HL-60 (cell line): ENCODE data around the gene ANKRD34B.
A peak's percentile ranks its signal among the peaks of the same experiment; 100 is the strongest.

Source experiments
- DNase-seq, 2 experiments: peaks; one replicate each; pipeline ENCODE4 v3.0.0-alpha.2; 2010 to 2020; ENCODE audit warnings: low read depth in 1 of 2, low spot score in 1 of 2
- H3K27ac ChIP-seq: fragments of 250-450 bp; sonication (Bioruptor Pico); replicated peaks from 2 replicates; pipeline ENCODE4 v1.5.1; 2020; ENCODE audit warnings: mild to moderate bottlenecking, moderate library complexity
- H3K27me3 ChIP-seq: fragments of 250-450 bp; sonication (Bioruptor Pico); 2 replicates; pipeline ENCODE4 v1.5.1; 2021; ENCODE audit warnings: mild to moderate bottlenecking, moderate library complexity; ENCODE audit not compliant: insufficient read depth, poor library complexity, severe bottlenecking
- H3K4me3 ChIP-seq: replicated peaks from 2 replicates; pipeline ENCODE4 v1.5.1; 2011; ENCODE audit warnings: mild to moderate bottlenecking, control low read depth, low read length; ENCODE audit not compliant: insufficient read depth
- CTCF ChIP-seq: IDR thresholded peaks from one replicate; pipeline ENCODE4 v1.5.1; 2011; ENCODE audit warnings: low read length, control low read depth, inconsistent platforms; ENCODE audit not compliant: insufficient read depth
- GABPA ChIP-seq: IDR thresholded peaks from 2 replicates; pipeline ENCODE4 v1.6.1; 2012; ENCODE audit warnings: low read depth
- POLR2AphosphoS5 ChIP-seq: IDR thresholded peaks from 2 replicates; pipeline ENCODE4 v1.6.1; 2012; ENCODE audit warnings: low read depth
- REST ChIP-seq: IDR thresholded peaks from 2 replicates; pipeline ENCODE4 v1.6.1; 2012; ENCODE audit warnings: low read depth; ENCODE audit not compliant: insufficient replicate concordance
- SPI1 ChIP-seq: IDR thresholded peaks from 2 replicates; pipeline ENCODE4 v1.6.1; 2012; ENCODE audit warnings: low read depth, mild to moderate bottlenecking, borderline replicate concordance

Gene ANKRD34B

GRCh38 chr5:80609692-80610091 lies 39.6 kb upstream of the ANKRD34B start:
- DNase-seq: no peak
- TF ChIP-seq POLR2AphosphoS5: no peak
- TF ChIP-seq CTCF: no peak
- TF ChIP-seq SPI1: no peak
- no peak for TF ChIP-seq GABPA
- TF ChIP-seq REST: no peak
- H3K27ac ChIP-seq: no peak overlapping the region

GRCh38 chr5:80608731-80609130 lies 38.7 kb upstream of the ANKRD34B start:
- H3K27me3 ChIP-seq: no peaks in the 10 kb centered on the region
- peak; percentile 22 to 64 for DNase-seq
- H3K27ac ChIP-seq: peak overlapping the region; percentile 65
- TF ChIP-seq CTCF (no peak), SPI1 (no peak), REST (no peak), GABPA (no peak), POLR2AphosphoS5 (no peak)
- H3K4me3 ChIP-seq: no peak overlapping the region

More at GRCh38 chr5:80609692-80610091, 39.6 kb upstream of the ANKRD34B start:
- H3K27me3 ChIP-seq: no peaks in the 10 kb centered on the region
- H3K4me3 ChIP-seq: no peak overlapping the region

- Histone ChIP-seq H3K4me3 (no peak overlapping the region), H3K27ac (peak overlapping the region; percentile 65), H3K27me3 (no peaks in the 10 kb centered on the region)
- DNase-seq: no peak
- TF ChIP-seq GABPA (no peak), SPI1 (no peak), CTCF (no peak), REST (no peak), POLR2AphosphoS5 (no peak)
Observed at GRCh38 chr5:80607832-80608231, 37.8 kb upstream of the ANKRD34B start.
